GM21367 (cell line): ENCODE measurements around the gene SNTA1.
A peak's percentile ranks its signal among the peaks of the same experiment; 100 is the strongest.
"Not testable (repeated sequence)": the region's sequence is repeated elsewhere in the genome, so short reads cannot be mapped to it uniquely, and the experiment has no call there.

Experiments used
- ATAC-seq: cut with Tn5 transposase; IDR thresholded peaks from one replicate; pipeline ENCODE4 v1.9.1; 2021; ENCODE audit not compliant: unreplicated experiment

SNTA1 gene

DNA sequence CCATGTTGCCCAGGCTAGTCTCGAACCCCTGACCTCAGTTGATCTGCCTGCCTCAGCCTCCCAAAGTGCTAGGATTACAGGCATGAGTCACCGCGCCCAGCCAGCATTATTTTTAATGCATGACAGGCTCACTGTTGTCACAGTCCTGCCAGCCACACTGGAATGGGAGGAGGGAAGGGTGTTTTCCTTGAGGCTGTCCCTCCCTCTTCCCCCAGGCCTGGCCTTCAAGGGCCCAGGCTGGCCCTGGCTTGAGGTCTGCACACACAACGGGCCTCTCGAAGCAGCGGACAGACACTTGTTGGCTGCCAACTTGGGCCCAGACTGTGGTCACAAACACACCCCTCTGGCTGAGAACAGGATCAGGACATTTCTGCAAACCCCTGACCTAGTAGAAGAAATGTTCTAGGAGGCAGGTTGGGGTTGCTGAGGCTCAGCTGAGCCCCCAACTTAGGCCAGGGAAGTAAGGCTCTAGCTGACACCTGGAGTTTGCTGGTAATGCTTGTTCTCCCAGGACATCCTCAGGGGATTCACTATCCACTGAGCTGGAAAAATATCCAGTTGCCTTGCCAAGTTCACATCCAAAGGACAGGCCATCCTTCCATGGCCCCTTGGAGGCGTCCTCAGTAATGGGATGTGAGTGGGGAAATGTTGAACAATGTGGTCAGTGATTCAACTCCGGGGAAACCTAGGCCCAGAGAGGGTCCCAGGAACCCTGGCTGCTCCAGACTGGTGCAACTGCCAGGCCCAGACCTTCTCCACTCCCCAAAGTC lies 9.9 kb downstream of the SNTA1 start:
- no peak for ATAC-seq

GRCh38 chr20:33431797-33432381 lies 11.7 kb downstream of the SNTA1 start:
- no peak for ATAC-seq

GRCh38 chr20:33423875-33424274 lies 19.7 kb downstream of the SNTA1 start:
- not testable (repeated sequence) for ATAC-seq

- no peak for ATAC-seq
Observed at GRCh38 chr20:33423141-33423834, 20.3 kb downstream of the SNTA1 start.

DNA sequence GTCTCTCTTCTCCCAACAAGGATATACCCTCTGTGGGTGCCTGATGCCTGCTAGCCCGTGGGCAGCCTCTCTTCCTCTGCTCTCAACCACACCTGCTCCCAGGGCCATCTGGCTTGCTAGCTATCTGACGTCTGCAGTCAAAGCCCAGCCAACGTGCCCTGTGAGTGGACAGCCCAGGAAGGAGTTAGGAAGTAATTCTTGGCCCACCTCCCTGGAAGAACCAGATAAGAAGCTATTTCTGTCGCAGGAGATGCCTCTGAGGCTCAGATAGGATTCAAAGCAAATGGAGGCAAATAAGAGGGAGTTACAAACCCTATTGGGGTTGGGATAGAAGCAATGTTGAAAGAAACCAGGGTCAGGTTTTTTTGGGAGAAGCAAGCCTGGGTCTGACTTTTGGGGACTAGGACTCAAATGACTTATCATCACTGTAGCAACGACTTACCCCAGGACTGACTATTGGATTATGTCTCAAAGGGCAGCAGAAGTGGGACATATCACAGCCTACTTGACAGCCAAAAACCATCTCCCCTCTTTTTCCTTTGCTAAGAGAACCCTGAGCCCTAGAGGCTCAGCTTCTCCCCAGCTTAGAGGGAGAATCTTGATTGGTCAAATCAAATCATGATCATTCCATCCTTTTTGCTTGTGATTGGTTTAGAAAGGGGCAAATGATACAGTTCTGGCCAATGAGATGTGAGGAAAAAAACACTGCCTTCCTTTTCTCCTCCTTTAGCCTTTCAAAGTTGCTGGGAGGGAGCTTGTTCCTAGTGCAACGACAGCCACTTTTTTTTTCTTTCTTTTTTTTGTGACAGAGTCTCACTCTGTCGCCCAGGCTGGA lies 24.2 kb downstream of the SNTA1 start:
- ATAC-seq = no peak

- no peak for ATAC-seq
Observed at GRCh38 chr20:33418033-33418432, 25.5 kb downstream of the SNTA1 start.

GRCh38 chr20:33415948-33416347 lies 27.6 kb downstream of the SNTA1 start:
- ATAC-seq = no peak

DNA sequence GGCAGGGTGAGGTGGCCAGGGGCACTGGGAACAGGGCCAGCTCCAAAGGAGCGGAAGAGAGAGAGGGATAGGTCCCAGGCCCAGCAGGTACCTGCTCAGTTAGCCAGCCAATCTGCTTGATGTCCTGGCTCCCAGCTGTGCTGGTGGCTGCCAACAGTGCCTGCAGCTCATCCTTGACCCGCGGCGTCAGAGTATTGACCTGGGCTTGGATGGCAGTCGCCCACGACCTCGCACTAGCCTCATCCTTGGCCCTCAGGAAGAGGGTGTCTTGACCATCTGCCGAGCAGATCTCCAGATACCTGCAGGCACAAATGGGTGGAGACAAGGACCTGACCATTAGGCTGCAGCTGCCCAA lies 31.1 kb downstream of the SNTA1 start:
- ATAC-seq = no peak

GRCh38 chr20:33411711-33412483 lies 31.7 kb downstream of the SNTA1 start:
- no peak for ATAC-seq

GRCh38 chr20:33411242-33411641 lies 32.3 kb downstream of the SNTA1 start:
- ATAC-seq = no peak

DNA sequence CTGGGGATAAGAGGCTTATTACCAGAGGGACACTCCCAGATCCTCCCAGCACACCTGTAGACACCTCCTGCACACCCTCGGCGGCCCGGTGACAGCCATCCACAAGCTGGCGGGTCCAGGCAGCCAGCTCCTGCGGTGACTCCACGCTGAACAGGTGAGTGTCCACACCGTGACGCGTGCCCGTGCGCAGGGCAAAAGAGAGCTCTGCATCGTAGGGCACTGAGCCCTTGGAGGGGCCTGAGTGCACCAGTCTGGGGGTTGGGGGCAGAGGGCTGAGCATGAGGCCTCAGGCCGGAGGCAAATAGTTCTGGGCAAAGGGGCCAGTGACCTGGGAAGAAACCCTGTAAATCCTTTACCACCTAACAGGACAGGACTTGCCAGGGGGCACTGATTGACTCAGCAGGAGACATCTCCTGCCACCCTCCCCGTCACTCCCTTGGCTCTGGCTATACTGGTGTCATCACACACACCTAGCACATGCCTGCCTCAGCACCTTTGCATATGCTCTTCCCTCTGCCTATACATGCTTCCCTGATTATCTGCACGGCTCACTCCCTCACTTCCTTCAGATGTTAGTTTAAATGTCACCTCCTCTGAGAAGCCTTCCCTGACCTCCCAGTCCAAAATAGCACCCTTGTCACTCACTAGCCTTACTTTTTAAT lies 33.4 kb downstream of the SNTA1 start:
- ATAC-seq = no peak

- ATAC-seq = no peak
Observed at GRCh38 chr20:33408716-33409654, 34.6 kb downstream of the SNTA1 start.

- ATAC-seq = no peak
Observed at GRCh38 chr20:33408313-33408712, 35.2 kb downstream of the SNTA1 start.

GRCh38 chr20:33407796-33408195 lies 35.8 kb downstream of the SNTA1 start:
- ATAC-seq = no peak

GRCh38 chr20:33407251-33407650 lies 36.3 kb downstream of the SNTA1 start:
- ATAC-seq = no peak

DNA sequence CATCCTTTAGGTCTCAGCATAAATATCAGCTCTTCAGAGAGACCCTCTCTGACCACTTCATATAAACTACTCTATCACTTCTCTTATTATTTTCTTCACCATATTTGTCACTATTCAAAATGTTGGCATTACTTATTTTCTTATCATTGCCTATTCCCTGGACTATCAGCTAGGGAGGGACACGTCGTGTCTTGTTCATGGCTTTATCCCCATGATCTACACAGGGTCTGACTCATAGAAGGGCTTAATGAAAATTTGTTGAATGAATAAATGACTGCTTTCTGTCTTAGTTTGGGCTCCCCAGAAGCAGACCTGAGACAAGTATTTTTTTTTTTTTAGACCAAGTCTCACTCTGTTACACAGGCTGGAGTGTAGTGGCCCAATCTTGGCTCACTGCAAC lies 39.3 kb downstream of the SNTA1 start:
- no peak for ATAC-seq

- ATAC-seq = no peak
Observed at GRCh38 chr20:33401921-33402369, 41.6 kb downstream of the SNTA1 start.

GRCh38 chr20:33401184-33401920 lies 42.2 kb downstream of the SNTA1 start, which contains the start of gene CDK5RAP1:
Gene CDK5RAP1 (minus strand): TSS chr20:33401519. CDS start chr20:33397064, 4,455 bp downstream.
- peak; percentile 57 for ATAC-seq
